PFSK-1 (cell line): Measurements from ENCODE around the gene UCP3.

Source experiments
- FOXP2 ChIP-seq: optimal IDR thresholded peaks from 2 replicates; pipeline ENCODE3; 2011; ENCODE audit warnings: borderline replicate concordance, control low read depth, inconsistent platforms; ENCODE audit not compliant: insufficient read depth; ENCODE audit errors: extremely low read length, extremely low read depth
- POLR2AphosphoS5 ChIP-seq: IDR thresholded peaks from 2 replicates; pipeline ENCODE4 v1.6.1; 2012; ENCODE audit warnings: low read depth, mild to moderate bottlenecking, control low read depth, low read length, moderate library complexity
- SIN3A ChIP-seq: IDR thresholded peaks from 2 replicates; pipeline ENCODE4 v1.6.1; 2012; ENCODE audit warnings: mild to moderate bottlenecking, low read length, moderate library complexity, borderline replicate concordance; ENCODE audit not compliant: insufficient read depth
- TAF1 ChIP-seq: IDR thresholded peaks from 2 replicates; pipeline ENCODE4 v1.6.1; 2012; ENCODE audit warnings: low read length, control low read depth, borderline replicate concordance; ENCODE audit not compliant: insufficient read depth
- TF ChIP-seq, protein P1 (sequence below), 2 experiments: IDR thresholded peaks; 2 replicates each; pipeline versions ENCODE4 v1.6.1 to v1.8.0; 2011 to 2012; ENCODE audit warnings: low read depth in 2 of 2, low read length in 2 of 2, control low read depth in 1 of 2, inconsistent platforms in 1 of 2, mild to moderate bottlenecking in 1 of 2, moderate library complexity in 1 of 2; ENCODE audit not compliant: insufficient read depth in 1 of 2

The UCP3 gene

DNA sequence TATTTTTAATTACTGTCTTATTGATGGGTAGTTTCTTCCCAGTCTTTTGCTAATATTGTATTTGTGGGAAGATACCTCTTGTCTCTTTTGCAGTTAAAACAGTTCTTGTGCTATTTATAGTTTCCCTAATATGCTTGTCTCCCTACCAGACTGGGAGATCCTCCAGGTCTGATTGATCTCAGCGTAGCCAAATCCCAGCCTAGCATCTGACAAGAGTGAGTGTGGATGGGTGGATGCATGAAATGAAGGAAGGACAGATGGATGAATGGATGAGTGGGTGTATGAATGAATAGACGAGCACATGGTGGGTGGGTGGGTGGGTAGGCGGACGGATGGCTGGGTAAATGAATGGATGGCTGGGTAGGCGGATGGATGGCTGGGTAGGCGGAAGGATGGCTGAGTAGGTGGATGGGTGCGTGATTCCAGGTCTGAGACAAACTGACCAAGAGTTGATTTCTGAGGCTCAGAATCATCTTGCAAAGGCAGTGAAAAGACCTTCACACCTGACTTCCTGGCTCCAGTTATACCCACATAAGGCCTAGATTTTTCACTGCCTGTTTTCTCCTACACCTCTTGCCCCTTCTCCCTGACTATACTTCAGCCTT, 46.7 kb downstream of the UCP3 start:
- TF ChIP-seq TAF1 (no peak), FOXP2 (no peak), POLR2AphosphoS5 (no peak), SIN3A (no peak)
- TF ChIP-seq, protein P1, sequence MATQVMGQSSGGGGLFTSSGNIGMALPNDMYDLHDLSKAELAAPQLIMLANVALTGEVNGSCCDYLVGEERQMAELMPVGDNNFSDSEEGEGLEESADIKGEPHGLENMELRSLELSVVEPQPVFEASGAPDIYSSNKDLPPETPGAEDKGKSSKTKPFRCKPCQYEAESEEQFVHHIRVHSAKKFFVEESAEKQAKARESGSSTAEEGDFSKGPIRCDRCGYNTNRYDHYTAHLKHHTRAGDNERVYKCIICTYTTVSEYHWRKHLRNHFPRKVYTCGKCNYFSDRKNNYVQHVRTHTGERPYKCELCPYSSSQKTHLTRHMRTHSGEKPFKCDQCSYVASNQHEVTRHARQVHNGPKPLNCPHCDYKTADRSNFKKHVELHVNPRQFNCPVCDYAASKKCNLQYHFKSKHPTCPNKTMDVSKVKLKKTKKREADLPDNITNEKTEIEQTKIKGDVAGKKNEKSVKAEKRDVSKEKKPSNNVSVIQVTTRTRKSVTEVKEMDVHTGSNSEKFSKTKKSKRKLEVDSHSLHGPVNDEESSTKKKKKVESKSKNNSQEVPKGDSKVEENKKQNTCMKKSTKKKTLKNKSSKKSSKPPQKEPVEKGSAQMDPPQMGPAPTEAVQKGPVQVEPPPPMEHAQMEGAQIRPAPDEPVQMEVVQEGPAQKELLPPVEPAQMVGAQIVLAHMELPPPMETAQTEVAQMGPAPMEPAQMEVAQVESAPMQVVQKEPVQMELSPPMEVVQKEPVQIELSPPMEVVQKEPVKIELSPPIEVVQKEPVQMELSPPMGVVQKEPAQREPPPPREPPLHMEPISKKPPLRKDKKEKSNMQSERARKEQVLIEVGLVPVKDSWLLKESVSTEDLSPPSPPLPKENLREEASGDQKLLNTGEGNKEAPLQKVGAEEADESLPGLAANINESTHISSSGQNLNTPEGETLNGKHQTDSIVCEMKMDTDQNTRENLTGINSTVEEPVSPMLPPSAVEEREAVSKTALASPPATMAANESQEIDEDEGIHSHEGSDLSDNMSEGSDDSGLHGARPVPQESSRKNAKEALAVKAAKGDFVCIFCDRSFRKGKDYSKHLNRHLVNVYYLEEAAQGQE (IDR thresholded peaks at IDR 0.05; ENCODE audit: insufficient read depth in 1 of 2, low read depth in 2 of 2, low read length in 2 of 2): no peak

DNA sequence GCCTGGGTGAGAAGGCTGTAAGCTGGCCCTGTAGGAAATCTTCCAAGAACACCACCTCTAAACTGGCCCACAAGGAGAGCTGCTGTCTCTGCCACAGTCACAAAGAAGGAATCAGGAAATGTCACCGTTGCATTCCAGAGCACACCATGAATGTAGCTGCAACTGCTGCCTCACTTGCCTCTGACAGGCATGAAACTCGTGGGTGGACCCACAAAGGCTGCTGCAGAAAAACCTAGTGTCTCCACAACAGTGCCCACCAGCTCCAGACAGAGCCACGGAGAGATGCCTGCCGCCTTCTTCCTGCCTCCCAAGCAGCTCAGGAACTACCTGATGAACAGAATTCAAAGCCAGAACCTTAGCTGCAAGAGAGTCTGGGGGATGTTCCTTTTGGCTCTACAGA, 47.6 kb downstream of the UCP3 start:
- no peak for TF ChIP-seq SIN3A
- TF ChIP-seq TAF1: no peak
- TF ChIP-seq, protein P1 (IDR thresholded peaks at IDR 0.05; ENCODE audit: insufficient read depth in 1 of 2, low read depth in 2 of 2, low read length in 2 of 2): no peak
- no peak for TF ChIP-seq POLR2AphosphoS5
- no peak for TF ChIP-seq FOXP2

DNA sequence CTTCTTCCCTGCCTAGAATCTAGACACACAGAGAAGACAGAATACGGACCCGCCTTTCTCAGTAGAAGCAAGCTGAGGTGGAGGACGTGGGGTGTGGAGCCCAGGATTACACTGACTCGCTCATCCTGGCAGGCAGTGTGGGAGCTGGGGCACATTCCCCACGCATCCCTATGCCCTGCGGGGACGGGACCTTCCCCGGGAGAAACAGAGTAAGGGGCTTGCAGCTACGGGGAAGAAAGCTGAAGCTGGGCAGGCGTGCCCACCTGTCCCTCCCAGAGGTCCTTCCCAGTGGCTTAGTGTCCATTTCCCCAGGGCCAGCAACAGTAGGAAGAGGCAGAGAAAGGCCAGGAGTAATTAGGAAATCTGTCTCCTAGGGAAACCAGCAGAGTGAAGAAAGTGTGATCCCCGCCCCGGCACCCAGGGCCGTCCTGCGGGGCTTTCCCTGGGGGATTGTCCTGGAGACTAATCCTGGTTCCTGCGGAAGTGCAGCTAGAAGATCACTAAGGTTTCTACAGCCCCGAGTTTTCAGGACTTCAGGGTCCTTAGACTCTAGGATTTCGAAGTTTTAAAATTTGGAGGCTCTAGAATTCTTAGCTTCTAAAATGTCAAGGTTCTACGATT, 50.3 kb downstream of the UCP3 start:
- TF ChIP-seq TAF1 (no peak), POLR2AphosphoS5 (no peak), FOXP2 (no peak), SIN3A (no peak)
- TF ChIP-seq, protein P1 (IDR thresholded peaks at IDR 0.05; ENCODE audit: insufficient read depth in 1 of 2, low read depth in 2 of 2, low read length in 2 of 2): no peak

DNA sequence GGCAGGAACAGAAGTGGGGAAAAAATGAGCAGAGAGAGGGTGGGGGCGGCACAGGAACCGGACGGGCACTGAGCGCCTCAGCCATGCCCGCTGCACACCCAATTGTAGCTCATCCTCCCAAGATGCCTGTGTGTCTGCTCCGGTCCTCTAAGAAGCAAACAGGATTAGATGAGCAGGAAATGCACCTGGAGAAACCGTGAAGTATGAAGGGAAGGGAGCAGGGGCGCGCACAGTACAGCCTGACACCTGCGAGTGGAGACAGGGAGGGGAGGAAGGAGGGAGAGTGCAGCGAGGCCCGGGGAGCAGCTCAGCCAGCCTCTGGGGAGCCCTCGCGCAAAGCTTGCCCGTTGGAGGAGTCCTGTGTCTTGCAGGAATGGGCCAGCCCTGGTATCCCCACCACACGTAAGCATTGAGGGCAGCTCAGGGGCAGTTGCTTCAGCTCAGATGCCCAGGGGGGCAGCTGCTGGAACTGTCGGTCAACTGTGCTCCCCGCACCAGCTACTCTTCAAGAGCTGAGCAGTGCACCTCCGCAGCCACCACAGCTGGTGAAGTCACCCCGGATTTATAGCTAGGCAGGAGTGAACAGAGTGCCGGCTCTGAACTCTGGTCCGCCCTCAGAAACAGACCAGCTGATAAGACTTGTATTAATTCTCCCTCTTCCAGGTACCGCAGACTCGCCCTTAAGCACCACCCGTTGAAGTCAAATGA, 51.1 kb downstream of the UCP3 start:
- no peak for TF ChIP-seq TAF1
- no peak for TF ChIP-seq POLR2AphosphoS5
- TF ChIP-seq, protein P1 (IDR thresholded peaks at IDR 0.05; ENCODE audit: insufficient read depth in 1 of 2, low read depth in 2 of 2, low read length in 2 of 2): no peak
- no peak for TF ChIP-seq SIN3A
- no peak for TF ChIP-seq FOXP2
